ENCODE measurements around the gene MAL.

MAL gene

GRCh38 chr2:95039978-95040377 lies 14.5 kb downstream of the MAL start:
- no peak overlapping the region for H2BK15ac ChIP-seq (ENCODE audit: low read length)
- H3K4me3 ChIP-seq (ENCODE audit: low read length in 2 of 2), result peak overlapping the region in 1 of 2 donors; percentile 51
- no peak overlapping the region for H2BK120ac ChIP-seq (ENCODE audit: low read depth, low read length)
- no peak overlapping the region for H2AK5ac ChIP-seq (ENCODE audit: low read depth, low read length)
- H3K36me3 ChIP-seq (replicated peaks in 1 of 2; ENCODE audit: control insufficient read depth in 2 of 2, insufficient read depth in 2 of 2, low read length in 2 of 2), result no peaks in the 10 kb centered on the region
- no peak overlapping the region for H3K23ac ChIP-seq (ENCODE audit: low read depth, low read length, poor library complexity)
- no peak overlapping the region for H2BK12ac ChIP-seq (ENCODE audit: low read length)
- H4K91ac ChIP-seq (ENCODE audit: low read depth, low read length, poor library complexity), result no peak overlapping the region
- H3K27me3 ChIP-seq (ENCODE audit: control insufficient read depth in 3 of 3, insufficient read depth in 3 of 3, low read depth in 1 of 3, low read length in 3 of 3), result peaks cover 0 to 24% (median 0%) of the 10 kb centered on the region in 3 experiments
- H3K9ac ChIP-seq (ENCODE audit: low read depth, low read length, poor library complexity), result peak overlapping the region; percentile 38
- no peak overlapping the region for H3K18ac ChIP-seq (ENCODE audit: low read length)
- H3K9me3 ChIP-seq (replicated peaks in 1 of 2; ENCODE audit: control insufficient read depth in 2 of 2, insufficient read depth in 1 of 2, low read depth in 1 of 2, low read length in 2 of 2), result no peaks in the 10 kb centered on the region
- no CpG with 5 or more reads among the region's 6 CpGs for whole genome bisulfite sequencing, 2 donors (ENCODE audit: extremely low coverage in 2 of 2, insufficient read length in 2 of 2, insufficient replicate concordance in 1 of 2)
- no peak overlapping the region for H3K4me2 ChIP-seq (ENCODE audit: insufficient read depth, low read length, poor library complexity, severe bottlenecking)
- H3K4ac ChIP-seq (ENCODE audit: low read length), result no peak overlapping the region
- H2BK5ac ChIP-seq (ENCODE audit: low read length), result no peak overlapping the region
- H4K8ac ChIP-seq (ENCODE audit: low read depth, low read length), result no peak overlapping the region
- H3K79me1 ChIP-seq (ENCODE audit: low read depth, low read length), result no peaks in the 10 kb centered on the region
- no peak overlapping the region for H3K14ac ChIP-seq (ENCODE audit: low read length)
- H3K27ac ChIP-seq (replicated peaks; ENCODE audit: low read length), result no peak overlapping the region
- H2AFZ ChIP-seq (ENCODE audit: low read length), result no peak overlapping the region
- no peak for DNase-seq (ENCODE audit: low spot score)
- H3K4me1 ChIP-seq (ENCODE audit: control insufficient read depth in 2 of 2, insufficient read depth in 1 of 2, low read depth in 1 of 2, low read length in 2 of 2), result no peaks in the 10 kb centered on the region

GRCh38 chr2:95040426-95040825 lies 14.9 kb downstream of the MAL start:
- Histone ChIP-seq H3K79me1 (ENCODE audit: low read depth, low read length) (no peaks in the 10 kb centered on the region), H4K91ac (ENCODE audit: low read depth, low read length, poor library complexity) (no peak overlapping the region), H2AFZ (ENCODE audit: low read length) (no peak overlapping the region), H3K4ac (ENCODE audit: low read length) (no peak overlapping the region), H3K23ac (ENCODE audit: low read depth, low read length, poor library complexity) (no peak overlapping the region), H2BK12ac (ENCODE audit: low read length) (no peak overlapping the region), H3K36me3 (replicated peaks in 1 of 2; ENCODE audit: control insufficient read depth in 2 of 2, insufficient read depth in 2 of 2, low read length in 2 of 2) (no peaks in the 10 kb centered on the region), H3K27ac (replicated peaks; ENCODE audit: low read length) (no peak overlapping the region), H2BK5ac (ENCODE audit: low read length) (no peak overlapping the region), H2AK5ac (ENCODE audit: low read depth, low read length) (no peak overlapping the region), H2BK15ac (ENCODE audit: low read length) (no peak overlapping the region), H3K9me3 (replicated peaks in 1 of 2; ENCODE audit: control insufficient read depth in 2 of 2, insufficient read depth in 1 of 2, low read depth in 1 of 2, low read length in 2 of 2) (no peaks in the 10 kb centered on the region), H4K8ac (ENCODE audit: low read depth, low read length) (no peak overlapping the region), H3K18ac (ENCODE audit: low read length) (no peak overlapping the region), H3K4me2 (ENCODE audit: insufficient read depth, low read length, poor library complexity, severe bottlenecking) (no peak overlapping the region), H3K4me3 (ENCODE audit: low read length in 2 of 2) (no peak overlapping the region), H3K9ac (ENCODE audit: low read depth, low read length, poor library complexity) (no peak overlapping the region), H3K14ac (ENCODE audit: low read length) (no peak overlapping the region), H2BK120ac (ENCODE audit: low read depth, low read length) (no peak overlapping the region), H3K27me3 (ENCODE audit: control insufficient read depth in 3 of 3, insufficient read depth in 3 of 3, low read depth in 1 of 3, low read length in 3 of 3) (peaks cover 0 to 28% (median 0%) of the 10 kb centered on the region in 3 experiments), H3K4me1 (ENCODE audit: control insufficient read depth in 2 of 2, insufficient read depth in 1 of 2, low read depth in 1 of 2, low read length in 2 of 2) (no peaks in the 10 kb centered on the region)
- no CpG with 5 or more reads among the region's 6 CpGs for WGBS, 2 donors (ENCODE audit: extremely low coverage in 2 of 2, insufficient read length in 2 of 2, insufficient replicate concordance in 1 of 2)
- DNase-seq (ENCODE audit: low spot score), result no peak

GRCh38 chr2:95041060-95041823 lies 15.7 kb downstream of the MAL start:
- Histone ChIP-seq H3K4me1 (ENCODE audit: control insufficient read depth in 2 of 2, insufficient read depth in 1 of 2, low read depth in 1 of 2, low read length in 2 of 2) (no peaks in the 10 kb centered on the region), H4K91ac (ENCODE audit: low read depth, low read length, poor library complexity) (no peak overlapping the region), H3K23ac (ENCODE audit: low read depth, low read length, poor library complexity) (no peak overlapping the region), H2BK5ac (ENCODE audit: low read length) (no peak overlapping the region), H3K27me3 (ENCODE audit: control insufficient read depth in 3 of 3, insufficient read depth in 3 of 3, low read depth in 1 of 3, low read length in 3 of 3) (peaks cover 0 to 28% (median 0%) of the 10 kb centered on the region in 3 experiments), H2BK120ac (ENCODE audit: low read depth, low read length) (no peak overlapping the region), H4K8ac (ENCODE audit: low read depth, low read length) (no peak overlapping the region), H3K9ac (ENCODE audit: low read depth, low read length, poor library complexity) (no peak overlapping the region), H3K9me3 (replicated peaks in 1 of 2; ENCODE audit: control insufficient read depth in 2 of 2, insufficient read depth in 1 of 2, low read depth in 1 of 2, low read length in 2 of 2) (no peaks in the 10 kb centered on the region), H2AK5ac (ENCODE audit: low read depth, low read length) (no peak overlapping the region), H3K4me2 (ENCODE audit: insufficient read depth, low read length, poor library complexity, severe bottlenecking) (no peak overlapping the region), H3K18ac (ENCODE audit: low read length) (no peak overlapping the region), H3K4me3 (ENCODE audit: low read length in 2 of 2) (no peak overlapping the region), H3K14ac (ENCODE audit: low read length) (no peak overlapping the region), H3K79me1 (ENCODE audit: low read depth, low read length) (no peaks in the 10 kb centered on the region), H2BK12ac (ENCODE audit: low read length) (no peak overlapping the region), H3K4ac (ENCODE audit: low read length) (no peak overlapping the region), H3K27ac (replicated peaks; ENCODE audit: low read length) (no peak overlapping the region), H2AFZ (ENCODE audit: low read length) (no peak overlapping the region), H3K36me3 (replicated peaks in 1 of 2; ENCODE audit: control insufficient read depth in 2 of 2, insufficient read depth in 2 of 2, low read length in 2 of 2) (no peaks in the 10 kb centered on the region), H2BK15ac (ENCODE audit: low read length) (no peak overlapping the region)
- WGBS, 2 donors (ENCODE audit: extremely low coverage in 2 of 2, insufficient read length in 2 of 2, insufficient replicate concordance in 1 of 2), result no CpG with 5 or more reads among the region's 10 CpGs
- no peak for DNase-seq (ENCODE audit: low spot score)

- Histone ChIP-seq H3K14ac (ENCODE audit: low read length) (no peak overlapping the region), H3K9ac (ENCODE audit: low read depth, low read length, poor library complexity) (no peak overlapping the region), H3K23ac (ENCODE audit: low read depth, low read length, poor library complexity) (no peak overlapping the region), H3K4ac (ENCODE audit: low read length) (no peak overlapping the region), H3K4me3 (ENCODE audit: low read length in 2 of 2) (no peak overlapping the region), H2BK15ac (ENCODE audit: low read length) (no peak overlapping the region), H3K27ac (replicated peaks; ENCODE audit: low read length) (no peak overlapping the region), H3K36me3 (replicated peaks in 1 of 2; ENCODE audit: control insufficient read depth in 2 of 2, insufficient read depth in 2 of 2, low read length in 2 of 2) (no peaks in the 10 kb centered on the region), H3K9me3 (replicated peaks in 1 of 2; ENCODE audit: control insufficient read depth in 2 of 2, insufficient read depth in 1 of 2, low read depth in 1 of 2, low read length in 2 of 2) (no peaks in the 10 kb centered on the region), H3K18ac (ENCODE audit: low read length) (no peak overlapping the region), H3K4me1 (ENCODE audit: control insufficient read depth in 2 of 2, insufficient read depth in 1 of 2, low read depth in 1 of 2, low read length in 2 of 2) (no peaks in the 10 kb centered on the region), H2BK120ac (ENCODE audit: low read depth, low read length) (no peak overlapping the region), H2AK5ac (ENCODE audit: low read depth, low read length) (no peak overlapping the region), H4K8ac (ENCODE audit: low read depth, low read length) (no peak overlapping the region), H2BK5ac (ENCODE audit: low read length) (no peak overlapping the region), H3K27me3 (ENCODE audit: control insufficient read depth in 3 of 3, insufficient read depth in 3 of 3, low read depth in 1 of 3, low read length in 3 of 3) (peaks cover 0 to 28% (median 0%) of the 10 kb centered on the region in 3 experiments), H4K91ac (ENCODE audit: low read depth, low read length, poor library complexity) (no peak overlapping the region), H2BK12ac (ENCODE audit: low read length) (no peak overlapping the region), H2AFZ (ENCODE audit: low read length) (no peak overlapping the region), H3K79me1 (ENCODE audit: low read depth, low read length) (no peaks in the 10 kb centered on the region), H3K4me2 (ENCODE audit: insufficient read depth, low read length, poor library complexity, severe bottlenecking) (no peak overlapping the region)
- DNase-seq (ENCODE audit: low spot score), result no peak
- WGBS, 2 donors (ENCODE audit: extremely low coverage in 2 of 2, insufficient read length in 2 of 2, insufficient replicate concordance in 1 of 2), result no CpG with 5 or more reads among the region's 11 CpGs
Measured at GRCh38 chr2:95041824-95042442, 16.4 kb downstream of the MAL start.
